Cardiac muscle cell (in vitro differentiated cells and primary cell): ENCODE data around the gene ZNF333. TPM values are rescaled to one million over a fixed set of nuclear protein-coding genes. Genes with fewer than 3 reads are reported as not detected.

ENCODE experiments used
- DNase-seq, 2 donors: peaks; one replicate each; pipeline versions ENCODE4 v3.0.0 to v3.0.0-alpha.2; 2010 to 2017; ENCODE audit warnings: low read depth in 1 of 2, low spot score in 1 of 2
- H3K27ac ChIP-seq: fragments of 200-600 bp; sonication (generic); 2 replicates; pipeline ENCODE4 v1.5.1; 2016
- H3K27me3 ChIP-seq: fragments of 200-600 bp; sonication (generic); 2 replicates; pipeline ENCODE4 v1.6.0; 2016; ENCODE audit warnings: control low read depth
- H3K36me3 ChIP-seq: fragments of 200-600 bp; sonication (generic); 2 replicates; pipeline ENCODE4 v1.5.1; 2016; ENCODE audit warnings: control low read depth
- H3K4me1 ChIP-seq: fragments of 200-600 bp; sonication (generic); 2 replicates; pipeline ENCODE4 v1.8.1; 2017; ENCODE audit warnings: low read depth, mild to moderate bottlenecking, mixed run types
- H3K4me3 ChIP-seq: fragments of 200-600 bp; sonication (generic); 2 replicates; pipeline ENCODE4 v1.5.1; 2016; ENCODE audit warnings: mild to moderate bottlenecking
- H3K9me3 ChIP-seq: fragments of 200-600 bp; sonication (generic); 2 replicates; pipeline ENCODE4 v1.5.1; 2017; ENCODE audit warnings: low read depth, mild to moderate bottlenecking, control low read depth
- polyA plus RNA-seq: library from polyadenylated mRNA; unstranded; fragments of >200 nt; fragmentation: Nextera tagmentation; extraction: Ambion mirVana; gene quantifications from 2 replicates; pipeline ENCODE4 v1.2.1, GENCODE V29; 2016
- total RNA-seq: library from RNA; depleted of rRNA; stranded (reverse); fragments of >200 nt; gene quantifications from 2 replicates; pipeline ENCODE4 v1.2.3, GENCODE V29; 2016
- TF ChIP-seq, protein P1 (sequence below): IDR thresholded peaks from 2 replicates; pipeline ENCODE4 v1.5.1; 2012; ENCODE audit warnings: low read depth, mild to moderate bottlenecking, low read length

Gene ZNF333
- total and polyA plus RNA-seq, 2 experiments from 2014 or later, result 11.2 to 29.9 TPM

DNA sequence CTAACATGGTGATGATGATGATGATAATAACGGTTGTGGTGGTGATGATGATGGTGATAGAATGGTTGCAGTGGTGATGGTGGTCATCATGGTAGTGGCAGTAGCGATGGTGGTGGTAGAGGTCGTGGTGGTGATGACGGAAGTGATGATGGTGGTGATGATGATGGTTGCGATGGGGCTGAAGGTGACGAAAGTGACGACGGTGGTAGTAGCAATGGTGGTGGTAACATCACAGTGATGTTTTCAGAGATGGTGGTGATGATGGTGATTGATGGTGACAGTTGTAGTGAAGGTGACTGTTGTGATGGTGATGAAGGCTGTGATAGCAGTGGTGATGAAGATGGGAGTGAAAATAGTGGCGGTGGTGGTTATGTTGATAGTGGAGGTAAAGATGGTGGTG is 11.6 kb upstream of the ZNF333 start:
- DNase-seq, result no peak
- H3K4me3 ChIP-seq, result no peak overlapping the region
- H3K27ac ChIP-seq, result no peak overlapping the region
- TF ChIP-seq, protein P1, sequence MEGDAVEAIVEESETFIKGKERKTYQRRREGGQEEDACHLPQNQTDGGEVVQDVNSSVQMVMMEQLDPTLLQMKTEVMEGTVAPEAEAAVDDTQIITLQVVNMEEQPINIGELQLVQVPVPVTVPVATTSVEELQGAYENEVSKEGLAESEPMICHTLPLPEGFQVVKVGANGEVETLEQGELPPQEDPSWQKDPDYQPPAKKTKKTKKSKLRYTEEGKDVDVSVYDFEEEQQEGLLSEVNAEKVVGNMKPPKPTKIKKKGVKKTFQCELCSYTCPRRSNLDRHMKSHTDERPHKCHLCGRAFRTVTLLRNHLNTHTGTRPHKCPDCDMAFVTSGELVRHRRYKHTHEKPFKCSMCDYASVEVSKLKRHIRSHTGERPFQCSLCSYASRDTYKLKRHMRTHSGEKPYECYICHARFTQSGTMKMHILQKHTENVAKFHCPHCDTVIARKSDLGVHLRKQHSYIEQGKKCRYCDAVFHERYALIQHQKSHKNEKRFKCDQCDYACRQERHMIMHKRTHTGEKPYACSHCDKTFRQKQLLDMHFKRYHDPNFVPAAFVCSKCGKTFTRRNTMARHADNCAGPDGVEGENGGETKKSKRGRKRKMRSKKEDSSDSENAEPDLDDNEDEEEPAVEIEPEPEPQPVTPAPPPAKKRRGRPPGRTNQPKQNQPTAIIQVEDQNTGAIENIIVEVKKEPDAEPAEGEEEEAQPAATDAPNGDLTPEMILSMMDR, result no peak
- H3K4me1 ChIP-seq, result no peaks in the 10 kb centered on the region
- H3K9me3 ChIP-seq, result no peaks in the 10 kb centered on the region
- H3K27me3 ChIP-seq, result no peaks in the 10 kb centered on the region
- no peaks in the 10 kb centered on the region for H3K36me3 ChIP-seq

DNA sequence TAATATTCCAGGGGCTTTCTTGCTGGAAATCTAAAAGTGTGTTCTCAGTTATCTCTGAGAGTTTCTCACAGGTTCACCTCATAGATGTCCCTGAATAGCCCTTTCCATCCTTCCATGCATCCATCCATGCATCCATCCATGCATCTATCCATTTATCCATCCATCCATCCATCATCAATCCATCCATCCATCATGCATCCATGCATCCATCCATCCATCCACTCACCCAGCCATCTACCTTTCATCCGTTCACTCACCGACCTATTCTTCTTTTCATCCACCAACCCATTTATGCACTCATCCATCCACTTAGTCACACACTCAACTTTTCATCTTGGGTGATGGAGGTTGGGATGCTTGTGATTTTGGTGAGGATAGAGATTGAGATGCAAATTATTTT is 7.8 kb upstream of the ZNF333 start:
- Histone ChIP-seq H3K4me1 (no peaks in the 10 kb centered on the region), H3K36me3 (no peaks in the 10 kb centered on the region), H3K9me3 (no peaks in the 10 kb centered on the region), H3K4me3 (no peak overlapping the region), H3K27ac (no peak overlapping the region), H3K27me3 (no peaks in the 10 kb centered on the region)
- DNase-seq, result no peak
- TF ChIP-seq, protein P1, result no peak

DNA sequence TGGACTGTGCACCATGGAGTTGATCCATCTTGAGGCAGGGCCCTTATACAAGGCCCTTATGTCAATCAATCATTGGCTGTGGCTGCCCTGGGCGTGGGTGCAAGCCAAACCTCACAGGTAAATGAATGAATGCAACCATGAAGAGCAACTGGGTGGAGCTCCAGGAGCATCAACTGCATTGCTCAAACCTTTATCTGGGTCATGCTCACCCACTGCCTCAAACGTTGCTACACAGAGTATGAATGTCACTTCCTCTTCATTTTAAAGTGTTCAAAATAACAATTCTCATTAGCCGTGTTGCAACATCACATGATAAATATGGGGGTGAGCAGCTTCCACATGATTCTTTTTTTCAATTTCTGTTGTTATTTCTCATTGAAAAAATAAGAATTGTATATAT is 6.4 kb upstream of the ZNF333 start:
- Histone ChIP-seq H3K36me3 (no peaks in the 10 kb centered on the region), H3K4me3 (no peak overlapping the region), H3K9me3 (no peaks in the 10 kb centered on the region), H3K27me3 (no peaks in the 10 kb centered on the region), H3K4me1 (no peaks in the 10 kb centered on the region), H3K27ac (no peak overlapping the region)
- DNase-seq, result no peak
- TF ChIP-seq, protein P1, result no peak

DNA sequence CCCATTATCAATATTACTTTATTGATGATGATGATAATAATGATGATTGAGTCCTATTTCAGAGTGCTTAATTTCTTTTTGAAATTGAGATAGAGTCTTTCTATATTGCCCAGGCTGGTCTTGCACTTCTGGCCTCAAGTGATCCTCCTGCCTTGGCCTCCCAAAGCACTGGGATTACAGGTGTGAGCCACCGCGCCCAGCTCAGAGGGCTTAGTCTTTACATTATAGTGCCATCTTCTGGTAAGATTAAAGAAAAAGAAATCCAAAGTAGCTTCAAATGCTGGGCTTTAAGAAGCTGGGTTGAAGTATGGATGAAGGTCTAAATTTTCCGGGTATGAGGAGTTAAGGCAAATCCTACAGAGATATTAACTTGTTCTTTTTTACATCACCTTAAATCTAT is 3.4 kb upstream of the ZNF333 start:
- DNase-seq, result peak; percentile 1 to 30
- no peak overlapping the region for H3K4me3 ChIP-seq
- H3K27ac ChIP-seq, result no peak overlapping the region
- peaks cover 7% of the 10 kb centered on the region for H3K4me1 ChIP-seq
- TF ChIP-seq, protein P1, result peak; percentile 29
- H3K36me3 ChIP-seq, result no peaks in the 10 kb centered on the region
- no peaks in the 10 kb centered on the region for H3K9me3 ChIP-seq
- no peaks in the 10 kb centered on the region for H3K27me3 ChIP-seq

DNA sequence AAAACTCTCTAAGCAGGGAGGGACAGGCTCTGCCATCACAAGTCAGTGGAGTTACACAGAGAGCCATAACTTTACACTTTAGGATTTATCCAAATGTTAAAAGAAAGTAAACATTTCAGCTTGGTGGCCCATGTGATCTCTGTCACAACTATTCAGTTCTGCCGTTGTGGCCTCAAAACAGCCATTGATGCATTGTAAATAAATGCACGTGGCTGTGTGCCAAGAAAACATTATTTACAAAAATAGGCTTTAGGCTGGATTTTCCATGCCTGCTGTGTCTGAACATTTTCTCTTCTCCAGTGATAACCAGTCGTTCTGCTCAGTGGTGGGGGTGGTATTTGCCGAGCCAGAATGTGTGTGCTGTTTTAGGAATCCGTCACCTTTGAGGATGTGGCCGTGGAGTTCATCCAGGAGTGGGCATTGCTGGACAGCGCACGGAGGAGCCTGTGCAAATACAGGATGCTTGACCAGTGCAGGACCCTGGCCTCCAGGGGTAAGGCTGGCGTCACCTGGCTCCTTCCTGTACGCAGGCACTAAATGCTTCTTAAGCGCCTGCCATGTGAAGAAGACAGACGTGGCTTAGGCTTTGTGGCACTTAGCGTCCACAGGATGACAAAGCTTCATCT is 4.9 kb downstream of the ZNF333 start:
- Histone ChIP-seq H3K27ac (no peak overlapping the region), H3K27me3 (no peaks in the 10 kb centered on the region), H3K4me3 (no peak overlapping the region), H3K4me1 (peaks cover 7% of the 10 kb centered on the region), H3K9me3 (no peaks in the 10 kb centered on the region), H3K36me3 (peaks cover 24% of the 10 kb centered on the region)
- no peak for DNase-seq
- TF ChIP-seq, protein P1, result no peak
